Tibial artery (tissue), 4 donors: ENCODE measurements around the gene KIN.

Experiments used
- DNase-seq, 2 donors: peaks; one replicate each; pipeline ENCODE4 v3.0.0-alpha.2; 2019
- H3K27ac ChIP-seq, 2 donors: fragments of 200-600 bp; sonication (generic) in 1 of 2; 1 replicate in 1 of 2; 2 replicates in 1 of 2; pipeline ENCODE4 v1.5.1; 2018 to 2019; ENCODE audit warnings: mild to moderate bottlenecking in 1 of 2
- H3K27me3 ChIP-seq, 2 donors: fragments of 200-600 bp; sonication (generic) in 1 of 2; one replicate each; pipeline versions ENCODE4 v1.5.1 to v1.6.0; 2016 to 2019
- H3K36me3 ChIP-seq, 3 donors: fragments of 200-600 bp; sonication (generic) in 2 of 3; one replicate each; pipeline ENCODE4 v1.5.1; 2016 to 2019; ENCODE audit warnings: mild to moderate bottlenecking in 2 of 3
- H3K4me1 ChIP-seq, 4 donors: fragments of 200-600 bp; sonication (generic) in 2 of 4; 1 replicate in 3 of 4; 2 replicates in 1 of 4; pipeline ENCODE4 v1.5.1; 2016 to 2019
- H3K4me3 ChIP-seq, 2 donors: fragments of 200-600 bp; sonication (generic) in 1 of 2; 1 replicate in 1 of 2; 2 replicates in 1 of 2; pipeline ENCODE4 v1.5.1; 2018 to 2019; ENCODE audit warnings: mild to moderate bottlenecking in 2 of 2
- H3K9me3 ChIP-seq, 3 donors: fragments of 200-600 bp; sonication (generic) in 1 of 3; one replicate each; pipeline ENCODE4 v1.5.1; 2016 to 2019
- CTCF ChIP-seq, 2 experiments: fragments of 200-600 bp in 1 of 2; fragments of 450-650 bp in 1 of 2; IDR thresholded peaks; one replicate each; pipeline ENCODE4 v1.5.1; 2017 to 2019; ENCODE audit warnings: antibody characterized with exemption in 2 of 2, mild to moderate bottlenecking in 1 of 2, moderate library complexity in 1 of 2
- intact Hi-C: fragments of 100-400 bp; cut with DNase I; formaldehyde crosslinking; loops from one replicate; pipeline ENCODE4 v1.15.0; 2023; ENCODE audit warnings: low total_unique reads

The KIN gene

GRCh38 chr10:7766241-7766640 lies 21.6 kb downstream of the KIN start:
- peaks cover 67 to 89% (median 86%) of the 10 kb centered on the region in 3 donors for H3K36me3 ChIP-seq
- no peaks in the 10 kb centered on the region for H3K4me1 ChIP-seq
- intact Hi-C loops: no loop called here
- no peaks in the 10 kb centered on the region for H3K27me3 ChIP-seq
- no peaks in the 10 kb centered on the region for H3K9me3 ChIP-seq
- no peak for DNase-seq
- no peak for TF ChIP-seq CTCF (IDR thresholded peaks at IDR 0.05)
- H3K4me3 ChIP-seq: no peak overlapping the region
- H3K27ac ChIP-seq: no peak overlapping the region

GRCh38 chr10:7763929-7764328 lies 23.9 kb downstream of the KIN start:
- no peak for DNase-seq

GRCh38 chr10:7756360-7756992 lies 31.3 kb downstream of the KIN start:
- H3K9me3 ChIP-seq: no peaks in the 10 kb centered on the region
- H3K4me3 ChIP-seq: no peak overlapping the region
- intact Hi-C loops: no loop called here
- H3K27ac ChIP-seq: no peak overlapping the region
- H3K27me3 ChIP-seq: no peaks in the 10 kb centered on the region
- TF ChIP-seq CTCF (IDR thresholded peaks at IDR 0.05): no peak
- DNase-seq: no peak
- peaks cover 84 to 91% (median 88%) of the 10 kb centered on the region in 3 donors for H3K36me3 ChIP-seq
- H3K4me1 ChIP-seq: no peaks in the 10 kb centered on the region

More at GRCh38 chr10:7763929-7764328, 23.9 kb downstream of the KIN start:
- Histone ChIP-seq H3K27ac (no peak overlapping the region), H3K4me1 (no peaks in the 10 kb centered on the region), H3K27me3 (no peaks in the 10 kb centered on the region), H3K9me3 (no peaks in the 10 kb centered on the region), H3K36me3 (peaks cover 78 to 90% (median 87%) of the 10 kb centered on the region in 3 donors), H3K4me3 (no peak overlapping the region)
- no peak for TF ChIP-seq CTCF (IDR thresholded peaks at IDR 0.05)
- intact Hi-C loops: no loop called here

GRCh38 chr10:7755103-7755502 lies 32.7 kb downstream of the KIN start:
- Histone ChIP-seq H3K27me3 (no peaks in the 10 kb centered on the region), H3K36me3 (peaks cover 70 to 86% (median 78%) of the 10 kb centered on the region in 3 donors), H3K27ac (no peak overlapping the region), H3K4me1 (no peaks in the 10 kb centered on the region), H3K9me3 (no peaks in the 10 kb centered on the region), H3K4me3 (no peak overlapping the region)
- intact Hi-C loops: no loop called here
- no peak for TF ChIP-seq CTCF (IDR thresholded peaks at IDR 0.05)
- DNase-seq: no peak

GRCh38 chr10:7752251-7752650 lies 35.5 kb downstream of the KIN start:
- intact Hi-C loops: no loop called here
- H3K27me3 ChIP-seq: no peaks in the 10 kb centered on the region
- no peaks in the 10 kb centered on the region for H3K4me1 ChIP-seq
- no peak overlapping the region for H3K27ac ChIP-seq
- DNase-seq: no peak
- H3K36me3 ChIP-seq: peaks cover 47 to 65% (median 52%) of the 10 kb centered on the region in 3 donors
- no peak for TF ChIP-seq CTCF (IDR thresholded peaks at IDR 0.05)
- no peaks in the 10 kb centered on the region for H3K9me3 ChIP-seq
- H3K4me3 ChIP-seq: no peak overlapping the region
